Endothelial cell of umbilical vein (primary cell): ENCODE data around the gene OR14I1. TPM values are rescaled to one million over a fixed set of nuclear protein-coding genes. Genes with fewer than 3 reads are reported as not detected.

ENCODE experiments used
- BruUV-seq: library from RNA; stranded (reverse); fragments of 400-500 nt; replicated peaks from 2 replicates; lab custom pipeline; 2021; lab: Mats Ljungman, UMichigan
- CTCF ChIA-PET: fragments of 300-600, 350-600 bp; sonication (Branson Sonifier 250); formaldehyde crosslinking; loops from one replicate; lab custom pipeline; 2021; ENCODE audit warnings: antibody characterized with exemption, inconsistent platforms; lab: Charles Lee
- POLR2A ChIA-PET: fragments of 300-600, 350-600 bp; sonication (Branson Sonifier 250); formaldehyde crosslinking; loops from one replicate; lab custom pipeline; 2021; ENCODE audit warnings: antibody characterized with exemption, inconsistent platforms; lab: Charles Lee
- DNase-seq: peaks from one replicate; pipeline ENCODE4 v3.0.0-alpha.2; 2011; ENCODE audit warnings: low read depth, low spot score
- FAIRE-seq: peaks from 2 replicates; lab custom pipeline; 2011; peaks lifted over from hg19 to GRCh38; lab: Jason Lieb, UNC
- H2AFZ ChIP-seq: 2 replicates; pipeline ENCODE4 v1.6.0; 2012; ENCODE audit warnings: low read depth, low read length, control low read depth, inconsistent platforms
- H3K27ac ChIP-seq: 2 replicates; pipeline ENCODE4 v1.5.1; 2011; ENCODE audit warnings: low read depth, mild to moderate bottlenecking, control low read depth, low read length, moderate library complexity; ENCODE audit not compliant: insufficient read depth
- H3K27me3 ChIP-seq, 2 experiments: 2 replicates each; pipeline versions ENCODE4 v1.6.0 to v1.6.1; 2011; ENCODE audit warnings: low read length in 2 of 2, mixed read lengths in 1 of 2; ENCODE audit not compliant: control insufficient read depth in 2 of 2, insufficient read depth in 2 of 2
- H3K36me3 ChIP-seq, 2 experiments: 2 replicates in 1 of 2; 3 replicates in 1 of 2; pipeline ENCODE4 v1.5.1; 2011; ENCODE audit warnings: low read length in 2 of 2, mild to moderate bottlenecking in 1 of 2, moderate library complexity in 1 of 2; ENCODE audit not compliant: control insufficient read depth in 2 of 2, insufficient read depth in 2 of 2; ENCODE audit errors: extremely low read depth in 1 of 2
- H3K4me1 ChIP-seq: 3 replicates; pipeline ENCODE4 v1.5.1; 2011; ENCODE audit warnings: mild to moderate bottlenecking, low read length; ENCODE audit not compliant: control insufficient read depth, insufficient read depth; ENCODE audit errors: extremely low read depth
- H3K4me2 ChIP-seq: 2 replicates; pipeline ENCODE4 v1.6.1; 2011; ENCODE audit warnings: low read length, control low read depth, mixed read lengths; ENCODE audit not compliant: insufficient read depth
- H3K4me3 ChIP-seq, 3 experiments: fragments of 200-600 bp in 1 of 3; sonication (generic), shearing (Covaris generic) in 1 of 3; replicated peaks in 1 of 3; 2 replicates each; pipeline ENCODE4 v1.5.1; 2011 to 2016; ENCODE audit warnings: control low read depth in 3 of 3, low read length in 3 of 3, mild to moderate bottlenecking in 2 of 3, inconsistent platforms in 1 of 3, low read depth in 1 of 3, moderate library complexity in 1 of 3; ENCODE audit not compliant: insufficient read depth in 1 of 3
- H3K79me2 ChIP-seq: 2 replicates; pipeline ENCODE4 v1.6.0; 2012; ENCODE audit warnings: low read length, inconsistent platforms; ENCODE audit not compliant: control insufficient read depth, insufficient read depth
- H3K9ac ChIP-seq: replicated peaks from 2 replicates; pipeline ENCODE3; 2011; ENCODE audit warnings: low read length, control low read depth; ENCODE audit not compliant: insufficient read depth; ENCODE audit errors: extremely low read depth
- H3K9me1 ChIP-seq: replicated peaks from 3 replicates; pipeline ENCODE4 v1.6.0; 2011; ENCODE audit warnings: mild to moderate bottlenecking, low read length; ENCODE audit not compliant: control insufficient read depth, insufficient read depth; ENCODE audit errors: extremely low read depth
- H3K9me3 ChIP-seq: replicated peaks from 2 replicates; pipeline ENCODE4 v1.5.1; 2012; ENCODE audit warnings: low read length, inconsistent platforms; ENCODE audit not compliant: control insufficient read depth, insufficient read depth
- H4K20me1 ChIP-seq: replicated peaks from 2 replicates; pipeline ENCODE3; 2011; ENCODE audit warnings: mild to moderate bottlenecking, low read length; ENCODE audit not compliant: control insufficient read depth, insufficient read depth; ENCODE audit errors: extremely low read depth
- EZH2 ChIP-seq: IDR thresholded peaks from 2 replicates; pipeline ENCODE4 v1.6.1; 2012; ENCODE audit warnings: borderline replicate concordance, low read depth, mild to moderate bottlenecking, moderate library complexity, low read length, inconsistent platforms; ENCODE audit not compliant: severe bottlenecking
- GATA2 ChIP-seq: IDR thresholded peaks from 2 replicates; pipeline ENCODE4 v1.7.0; 2011; ENCODE audit warnings: low read depth, mild to moderate bottlenecking, moderate library complexity, mixed read lengths, low read length; ENCODE audit not compliant: insufficient read length, insufficient read depth
- JUN ChIP-seq: IDR thresholded peaks from 2 replicates; pipeline ENCODE4 v1.6.1; 2011; ENCODE audit warnings: borderline replicate concordance, low read depth; ENCODE audit not compliant: insufficient read length, insufficient read depth
- MYC ChIP-seq: IDR thresholded peaks from one replicate; pipeline ENCODE4 v1.6.1; 2011; ENCODE audit warnings: mild to moderate bottlenecking, low read depth, low read length
- POLR2AphosphoS5 ChIP-seq: IDR thresholded peaks from 2 replicates; pipeline ENCODE4 v1.6.1; 2012; ENCODE audit warnings: low read depth, mild to moderate bottlenecking, control low read depth, low read length, moderate library complexity; ENCODE audit not compliant: insufficient read depth
- dilution Hi-C: fragments of 300-500 bp; cut with MboI; formaldehyde crosslinking; loops from one replicate; pipeline ENCODE4 v1.15.0; 2019; ENCODE audit warnings: low sequenced_read_pairs; ENCODE audit not compliant: extremely low pct_ligation_motif_present
- intact Hi-C: fragments of 100-400 bp; cut with micrococcal nuclease; formaldehyde crosslinking; loops from one replicate; pipeline ENCODE4 v1.10.0; 2022
- polyA plus RNA-seq, 4 experiments: library from polyadenylated mRNA; depleted of rRNA in 3 of 4; stranded (reverse) in 3 of 4; unstranded in 1 of 4; fragments of >200 nt; gene quantifications; 2 replicates each; pipeline versions ENCODE4 v1.2.1 to v1.2.3, GENCODE V29; 2011 to 2012; ENCODE audit warnings: missing spikeins in 1 of 4
- total RNA-seq: library from RNA; stranded (reverse); gene quantifications from 2 replicates; pipeline ENCODE4 v1.2.3, GENCODE V29; 2021
- TF ChIP-seq, protein P1 (sequence below): IDR thresholded peaks from 2 replicates; pipeline ENCODE4 v1.6.1; 2011; ENCODE audit not compliant: insufficient read depth, insufficient read length

The OR14I1 gene
- total and polyA plus RNA-seq, 2 donors (not counting 3 experiments of a cell fraction or from before 2014, with no cell fraction given), result not detected

DNA sequence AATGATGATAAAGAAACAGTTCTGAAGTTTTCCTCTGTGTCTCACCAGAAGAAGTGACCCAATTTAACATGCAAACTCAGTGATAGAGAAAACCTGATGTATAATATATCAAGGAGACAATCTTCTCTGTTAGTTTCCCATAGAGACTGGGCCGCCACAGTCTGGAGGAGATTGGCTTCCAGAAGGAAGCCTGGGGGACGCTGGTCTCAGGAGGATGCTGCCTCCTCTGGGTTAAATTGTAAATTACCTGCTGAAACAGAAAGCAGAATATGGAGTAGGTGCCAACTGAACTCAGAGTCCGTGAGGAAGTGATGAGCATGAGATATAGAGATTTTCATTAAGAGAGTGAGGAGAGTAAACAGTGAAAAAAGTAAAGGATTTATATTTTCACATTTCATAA lies 15.8 kb downstream of the OR14I1 start:
- H3K27me3 ChIP-seq, result no peaks in the 10 kb centered on the region
- dilution Hi-C loops (no loop called here), intact Hi-C loops (no loop called here)
- no peaks in the 10 kb centered on the region for H3K36me3 ChIP-seq
- no peak overlapping the region for H3K9ac ChIP-seq
- H2AFZ ChIP-seq, result no peak overlapping the region
- H3K79me2 ChIP-seq, result no peaks in the 10 kb centered on the region
- FAIRE-seq, result no peak
- no peaks in the 10 kb centered on the region for H3K4me1 ChIP-seq
- ChIA-PET CTCF (no interaction called here), POLR2A (no interaction called here)
- H3K9me1 ChIP-seq, result no peaks in the 10 kb centered on the region
- no TSS peak for BruUV-seq
- H3K9me3 ChIP-seq, result peaks cover 2% of the 10 kb centered on the region
- H3K4me3 ChIP-seq, result no peak overlapping the region
- DNase-seq, result no peak
- H3K4me2 ChIP-seq, result no peak overlapping the region
- no peak for TF ChIP-seq MYC
- TF ChIP-seq JUN, result no peak
- H3K27ac ChIP-seq, result no peak overlapping the region
- no peaks in the 10 kb centered on the region for H4K20me1 ChIP-seq

DNA sequence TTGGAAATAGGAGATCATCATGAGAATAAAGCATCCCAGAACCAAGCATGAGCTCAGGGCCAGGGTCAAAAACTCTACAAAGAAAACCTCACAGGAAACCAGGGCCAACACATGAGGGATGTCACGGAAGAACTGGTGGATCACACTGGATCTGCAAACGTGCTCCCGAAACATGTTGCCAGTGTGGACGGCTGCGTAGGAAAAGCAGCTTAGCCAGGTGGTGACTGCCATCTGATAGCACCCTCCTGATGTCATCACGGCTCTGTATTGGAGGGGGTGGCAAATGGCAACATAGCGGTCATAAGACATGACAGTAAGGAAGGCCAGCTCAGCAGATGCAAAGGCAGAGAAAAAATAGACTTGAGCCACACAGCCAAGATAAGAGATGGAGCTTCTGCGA lies 20.9 kb downstream of the OR14I1 start:
- dilution Hi-C loops (no loop called here), intact Hi-C loops (no loop called here)
- no peaks in the 10 kb centered on the region for H3K4me1 ChIP-seq
- POLR2A ChIA-PET, result no interaction called here
- no peaks in the 10 kb centered on the region for H4K20me1 ChIP-seq
- no peaks in the 10 kb centered on the region for H3K79me2 ChIP-seq
- TF ChIP-seq POLR2AphosphoS5 (no peak), MYC (no peak), EZH2 (no peak), GATA2 (no peak)
- TF ChIP-seq, protein P1, sequence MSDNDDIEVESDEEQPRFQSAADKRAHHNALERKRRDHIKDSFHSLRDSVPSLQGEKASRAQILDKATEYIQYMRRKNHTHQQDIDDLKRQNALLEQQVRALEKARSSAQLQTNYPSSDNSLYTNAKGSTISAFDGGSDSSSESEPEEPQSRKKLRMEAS, result no peak
- no peaks in the 10 kb centered on the region for H3K27me3 ChIP-seq
- peaks cover 3% of the 10 kb centered on the region for H3K9me3 ChIP-seq
- no TSS peak for BruUV-seq
- no peak overlapping the region for H3K4me3 ChIP-seq
- H3K9me1 ChIP-seq, result no peaks in the 10 kb centered on the region
- no peak overlapping the region for H2AFZ ChIP-seq
- no peak overlapping the region for H3K4me2 ChIP-seq
- no peak for DNase-seq
- H3K36me3 ChIP-seq, result no peaks in the 10 kb centered on the region
- H3K27ac ChIP-seq, result no peak overlapping the region
- CTCF ChIA-PET, result no interaction called here
- no peak for FAIRE-seq
- H3K9ac ChIP-seq, result no peak overlapping the region
